PFSK-1 (cell line): ENCODE data around the gene CCT3.

Experiments used
- POLR2AphosphoS5 ChIP-seq: IDR thresholded peaks from 2 replicates; pipeline ENCODE4 v1.6.1; 2012; ENCODE audit warnings: low read depth, mild to moderate bottlenecking, control low read depth, low read length, moderate library complexity
- REST ChIP-seq, 2 experiments: IDR thresholded peaks; 2 replicates each; pipeline versions ENCODE4 v1.6.1 to v1.8.0; 2011 to 2012; ENCODE audit warnings: low read depth in 2 of 2, low read length in 2 of 2, control low read depth in 1 of 2, inconsistent platforms in 1 of 2, mild to moderate bottlenecking in 1 of 2, moderate library complexity in 1 of 2; ENCODE audit not compliant: insufficient read depth in 1 of 2
- TAF1 ChIP-seq: IDR thresholded peaks from 2 replicates; pipeline ENCODE4 v1.6.1; 2012; ENCODE audit warnings: low read length, control low read depth, borderline replicate concordance; ENCODE audit not compliant: insufficient read depth

GRCh38 chr1:156378557-156378956 is 40.5 kb upstream of the CCT3 start:
- no peak for TF ChIP-seq REST (IDR thresholded peaks at IDR 0.05; ENCODE audit: insufficient read depth in 1 of 2, low read depth in 2 of 2, low read length in 2 of 2)
- TF ChIP-seq POLR2AphosphoS5, result no peak
- TF ChIP-seq TAF1, result no peak
